HG02970 (cell line): ENCODE results near the gene TMEM171.

Experiments used
- ATAC-seq: cut with Tn5 transposase; IDR thresholded peaks from one replicate; pipeline ENCODE4 v1.9.1; 2021; ENCODE audit warnings: mild to moderate bottlenecking, moderate library complexity, moderate number of reproducible peaks; ENCODE audit not compliant: unreplicated experiment, low FRiP score

TMEM171 gene

DNA sequence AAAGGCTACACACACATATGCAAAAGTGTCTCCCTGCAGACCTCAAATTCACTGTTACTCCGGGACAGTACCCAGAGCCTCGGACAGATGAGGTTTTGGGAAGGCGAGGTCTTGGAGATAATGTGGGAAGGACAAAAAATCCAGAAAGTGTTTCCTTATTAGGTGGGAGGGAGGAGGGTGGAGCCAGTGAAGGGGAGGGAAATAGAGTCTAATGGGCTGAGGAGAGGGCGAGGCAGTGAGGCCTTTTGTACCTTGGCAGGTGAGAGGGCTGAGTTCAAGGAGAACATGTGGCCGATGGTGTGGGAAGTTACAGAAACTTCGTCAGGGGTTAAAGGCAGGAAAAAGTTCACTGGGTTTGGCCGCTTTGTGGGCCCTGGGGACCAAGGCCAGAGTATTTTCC, 30.5 kb downstream of the TMEM171 start:
- no peak for ATAC-seq

DNA sequence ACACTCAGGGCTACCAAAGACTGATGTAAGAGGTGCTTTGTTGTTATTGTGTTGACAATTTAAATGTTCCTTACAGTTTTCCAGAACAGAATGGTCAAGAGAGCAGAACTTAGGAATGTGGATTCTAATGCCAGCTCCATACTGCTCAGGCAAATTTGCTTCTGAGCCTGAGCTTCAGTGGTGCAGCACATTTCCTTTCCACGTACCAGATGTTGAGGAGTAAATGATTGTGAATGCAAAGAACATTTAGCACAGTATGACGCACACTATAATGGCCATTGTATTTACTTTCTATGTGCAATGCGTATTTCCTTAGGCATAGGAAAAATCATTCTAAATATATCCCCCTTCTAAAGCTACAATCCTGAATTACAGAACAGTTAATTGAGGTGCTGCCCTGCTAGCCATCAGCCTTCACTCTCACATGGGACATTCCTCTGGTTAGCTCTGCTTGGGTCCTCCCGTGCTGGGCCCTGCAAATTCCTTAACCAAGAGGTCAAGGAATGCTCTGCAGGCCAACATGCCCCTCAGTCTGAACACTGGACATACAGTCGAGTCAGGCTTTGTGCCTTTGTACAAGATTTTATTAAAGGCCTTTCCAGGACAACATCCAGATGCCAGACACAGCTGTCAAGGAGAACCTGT, 31.5 kb downstream of the TMEM171 start:
- no peak for ATAC-seq

DNA sequence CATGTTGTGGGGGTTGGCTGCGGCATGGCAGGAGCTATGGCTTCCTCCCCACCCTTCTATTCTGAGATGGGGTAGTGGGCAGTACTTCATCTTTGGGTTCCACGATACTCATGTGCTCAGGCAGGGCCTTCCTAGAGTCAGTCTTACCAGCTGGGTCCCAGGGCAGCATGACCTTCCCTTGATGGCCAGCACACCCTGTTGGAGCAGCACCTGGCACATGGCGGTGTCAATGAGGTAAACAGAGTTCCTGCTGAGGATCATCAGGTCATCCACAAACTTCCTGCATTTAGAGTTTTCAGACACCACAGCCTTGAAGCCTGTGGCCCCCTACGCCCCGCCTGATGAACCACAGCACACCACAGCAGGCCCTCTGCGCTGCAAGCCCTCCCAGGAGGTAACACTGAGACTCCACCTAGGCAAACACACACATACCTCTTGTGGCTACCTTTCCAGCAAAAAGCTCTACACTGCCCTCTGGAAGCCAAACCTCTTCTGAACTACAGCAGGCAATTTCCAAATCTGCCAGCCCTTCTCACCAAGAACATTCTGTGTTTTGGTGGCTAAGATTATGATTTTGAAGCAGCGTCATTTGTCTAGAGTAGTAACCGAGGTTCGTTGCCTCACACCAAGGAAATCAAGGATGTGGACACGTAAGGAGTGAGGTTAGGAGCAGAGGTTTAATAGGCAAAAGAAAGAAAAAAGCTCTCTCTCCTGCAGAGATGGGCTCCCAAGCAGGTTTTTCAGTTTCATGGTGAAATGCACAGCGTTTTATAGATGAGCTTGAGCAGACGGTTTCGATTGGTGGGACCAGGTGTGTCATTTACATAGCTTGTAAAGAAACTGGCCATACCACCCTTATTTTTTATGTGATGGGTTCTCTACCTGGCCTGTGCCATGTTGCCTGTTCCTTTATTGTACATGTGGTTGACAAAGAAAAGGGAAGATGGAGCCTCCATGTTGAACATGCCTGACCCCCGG, 32.3 kb downstream of the TMEM171 start:
- ATAC-seq = no peak

DNA sequence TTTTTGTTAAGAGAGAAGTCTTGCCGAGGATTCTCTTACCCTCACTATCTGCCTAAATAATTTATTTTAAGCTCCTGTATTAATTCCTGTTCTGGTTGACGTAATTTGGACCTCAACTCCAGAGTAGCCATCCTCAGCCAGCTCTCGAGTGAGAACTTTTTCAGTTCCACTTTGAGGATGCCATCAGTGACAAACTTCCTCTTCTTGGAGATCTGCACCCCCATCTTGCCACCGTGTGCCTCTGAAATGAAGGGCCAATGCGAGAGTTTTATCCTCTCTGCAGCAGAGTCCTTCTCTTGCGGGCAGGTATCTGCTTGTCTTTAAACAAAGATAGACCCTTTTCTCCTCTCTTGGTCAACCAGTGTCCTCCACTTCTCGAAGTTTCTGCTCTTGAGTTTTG, 33.1 kb downstream of the TMEM171 start:
- ATAC-seq = no peak

DNA sequence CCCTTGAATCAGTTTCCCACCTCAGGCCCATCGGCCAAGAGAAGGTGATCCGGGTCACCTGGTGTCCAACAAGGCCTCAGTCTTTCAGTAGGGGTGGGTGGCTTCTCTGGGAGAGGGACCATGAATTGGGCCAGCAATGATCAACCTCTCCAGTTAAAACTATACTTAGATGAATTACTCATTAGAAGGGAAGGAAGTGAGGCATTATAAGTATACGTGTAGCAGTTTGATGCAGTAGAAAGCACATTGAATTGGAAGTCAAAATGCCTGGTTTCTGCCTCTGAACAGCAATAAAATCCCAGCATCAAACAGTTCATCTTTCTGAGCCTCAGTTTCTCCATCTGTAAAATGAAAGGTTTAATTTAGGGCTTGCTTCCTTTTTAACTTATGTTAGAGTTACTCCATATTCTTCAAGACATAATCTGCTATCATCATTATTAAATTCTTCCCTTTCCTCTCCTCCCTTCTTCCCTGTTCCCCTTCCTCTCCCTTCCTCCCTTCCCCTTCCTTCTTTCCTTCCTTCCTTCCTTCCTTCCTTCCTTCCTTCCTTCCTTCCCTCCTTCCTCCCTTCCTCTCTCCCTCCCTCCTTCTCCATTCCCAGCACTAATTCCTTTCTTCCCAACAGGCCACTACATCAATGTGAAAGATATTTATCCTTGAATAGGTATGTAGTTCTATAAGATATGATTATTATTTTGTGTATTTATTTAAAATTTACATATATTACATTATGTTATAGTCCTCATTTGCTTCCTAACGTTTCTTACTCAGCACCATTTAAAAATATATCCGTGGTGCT, 34.0 kb downstream of the TMEM171 start:
- ATAC-seq = no peak

DNA sequence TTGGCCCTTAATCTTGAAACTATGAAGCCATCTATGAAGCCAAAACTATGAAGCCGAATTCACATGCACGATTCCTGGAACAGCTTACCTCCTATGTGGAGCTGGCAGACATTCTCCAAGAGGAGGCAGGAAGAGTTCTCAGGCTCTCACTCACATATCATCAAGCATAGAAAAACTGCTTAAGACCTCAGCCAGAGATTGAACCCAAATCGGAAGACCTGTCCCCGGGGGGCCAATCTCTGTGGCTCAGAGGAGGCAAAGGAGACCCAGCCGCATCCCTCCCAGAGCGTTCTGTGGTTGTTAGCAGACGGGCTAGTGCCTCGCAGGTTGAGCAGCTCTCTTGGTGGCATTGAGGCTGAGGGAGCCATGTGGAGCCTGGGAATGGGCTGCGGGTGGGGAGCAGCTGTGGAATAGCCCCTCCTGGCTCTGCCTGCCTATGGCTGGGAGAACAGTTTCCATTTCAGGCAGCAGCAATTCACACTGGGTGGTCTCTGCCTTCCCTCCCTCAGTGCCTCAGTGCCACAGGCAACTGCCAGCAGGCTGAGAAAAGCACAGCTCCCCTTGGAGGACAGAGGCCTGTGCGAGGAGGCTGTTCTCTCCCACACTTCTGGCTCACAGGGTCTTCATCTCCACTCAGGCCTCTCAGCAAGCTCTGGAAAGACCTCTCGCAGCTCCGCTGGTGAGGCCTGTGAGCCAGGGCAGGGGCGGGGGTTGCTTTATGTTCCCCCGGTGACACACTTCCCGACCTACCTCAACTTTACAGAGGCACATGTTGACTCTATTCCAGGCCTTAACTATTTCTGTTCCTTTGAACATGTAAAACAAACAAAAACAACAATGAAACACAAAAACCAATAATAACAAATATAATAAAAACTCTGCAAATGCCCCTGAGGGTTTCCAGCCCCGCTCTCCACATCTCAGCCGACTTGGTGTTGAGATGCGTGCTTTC, 35.2 kb downstream of the TMEM171 start:
- ATAC-seq = no peak

DNA sequence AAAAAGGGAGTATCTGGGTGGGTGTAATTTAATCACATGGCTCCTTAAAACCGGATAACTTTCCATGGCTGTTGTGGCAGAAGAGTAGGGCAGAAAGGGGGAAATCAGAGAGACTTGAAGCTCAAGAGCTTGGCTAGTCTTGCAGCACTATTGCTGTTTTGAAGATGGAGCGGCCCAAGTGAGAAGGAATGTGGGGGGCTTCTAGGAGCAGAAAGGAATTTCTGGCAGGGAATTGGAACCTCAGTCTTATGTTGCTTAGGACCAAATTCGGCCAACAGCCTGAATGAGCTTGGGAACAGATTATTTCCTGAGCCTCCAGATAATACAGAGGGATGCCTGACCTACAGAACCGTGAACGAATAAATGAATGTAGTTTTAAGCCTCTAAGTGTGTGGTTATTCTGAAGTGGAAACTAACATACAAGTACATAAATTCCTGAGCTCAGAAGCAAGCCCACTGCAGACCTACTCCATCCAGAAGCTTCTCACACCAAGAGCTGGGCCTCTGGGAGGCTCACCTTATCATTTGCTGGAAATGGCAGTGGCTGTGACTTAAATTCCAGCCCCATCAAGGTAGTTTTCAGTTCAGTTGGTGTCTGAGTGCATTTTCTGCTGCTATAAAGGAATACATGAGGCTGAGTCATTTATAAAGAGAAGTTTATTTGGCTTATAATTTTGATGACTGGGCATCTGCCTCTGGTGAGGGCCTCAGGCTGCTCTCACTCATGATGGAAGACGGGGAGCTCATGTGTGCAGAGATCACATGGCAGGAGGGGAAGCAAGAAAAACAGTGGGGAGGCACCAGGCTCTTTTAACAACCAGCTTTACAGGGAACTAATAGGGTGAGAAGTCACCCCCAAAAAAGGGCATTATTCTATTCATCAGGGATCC, 37.3 kb downstream of the TMEM171 start:
- ATAC-seq = no peak

DNA sequence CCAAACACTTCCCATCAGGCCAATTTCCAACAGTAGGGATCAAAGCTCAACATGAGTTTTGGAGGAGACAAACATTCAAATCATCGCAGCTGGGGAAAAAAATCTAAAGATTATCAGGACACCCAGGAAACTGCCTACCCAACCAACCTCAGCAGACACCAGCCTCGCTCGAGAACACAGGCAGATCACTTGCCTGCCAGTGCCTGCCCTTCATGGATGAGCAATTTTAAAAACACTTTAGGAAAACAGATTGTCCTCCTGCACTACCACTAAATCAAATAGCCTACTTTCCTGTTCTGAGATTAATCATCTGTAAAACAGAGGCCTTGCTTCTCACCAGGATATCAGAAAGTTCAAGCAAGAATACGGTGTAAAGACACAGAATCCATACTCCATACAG, 37.9 kb downstream of the TMEM171 start:
- ATAC-seq = no peak

DNA sequence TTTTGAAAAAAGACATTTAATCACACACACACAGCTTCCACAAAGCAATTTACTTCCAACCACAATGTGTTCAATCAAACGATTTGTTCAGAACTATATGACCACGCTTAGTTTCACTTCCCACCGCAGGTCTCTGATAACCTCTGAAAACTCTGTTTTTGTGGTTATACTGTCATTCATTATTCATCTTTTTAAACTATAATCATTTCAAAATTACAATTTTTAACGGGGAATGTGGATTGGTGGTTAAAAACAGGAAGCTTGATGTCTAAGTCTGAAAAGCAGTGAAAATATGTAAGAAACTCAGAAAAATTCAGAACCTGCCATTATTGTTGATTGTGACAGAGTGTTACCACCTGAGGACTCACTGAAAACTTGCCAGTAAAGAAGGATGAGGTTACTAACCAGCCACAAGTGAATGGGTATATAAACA, 39.9 kb downstream of the TMEM171 start:
- ATAC-seq = peak; percentile 65

DNA sequence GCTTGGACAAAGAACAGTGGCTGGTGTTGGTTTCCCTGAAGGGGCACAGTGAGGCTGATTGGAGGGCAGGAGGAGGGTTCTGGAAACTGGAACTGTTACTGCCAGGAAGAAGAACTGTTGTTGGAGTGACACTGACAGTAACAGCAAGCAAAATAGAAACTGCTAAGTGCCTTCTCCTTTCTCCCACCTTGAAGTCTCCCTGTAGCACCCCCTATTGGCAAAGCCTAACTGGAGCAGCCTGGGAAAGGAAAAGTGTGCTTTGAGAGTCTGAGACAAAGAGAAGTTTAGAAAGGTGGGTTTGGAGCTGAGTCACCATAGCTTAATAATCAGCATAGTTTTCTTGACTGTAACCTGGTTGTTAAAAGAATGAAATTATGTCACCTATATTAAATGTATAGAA, 50.1 kb downstream of the TMEM171 start:
- ATAC-seq = no peak

DNA sequence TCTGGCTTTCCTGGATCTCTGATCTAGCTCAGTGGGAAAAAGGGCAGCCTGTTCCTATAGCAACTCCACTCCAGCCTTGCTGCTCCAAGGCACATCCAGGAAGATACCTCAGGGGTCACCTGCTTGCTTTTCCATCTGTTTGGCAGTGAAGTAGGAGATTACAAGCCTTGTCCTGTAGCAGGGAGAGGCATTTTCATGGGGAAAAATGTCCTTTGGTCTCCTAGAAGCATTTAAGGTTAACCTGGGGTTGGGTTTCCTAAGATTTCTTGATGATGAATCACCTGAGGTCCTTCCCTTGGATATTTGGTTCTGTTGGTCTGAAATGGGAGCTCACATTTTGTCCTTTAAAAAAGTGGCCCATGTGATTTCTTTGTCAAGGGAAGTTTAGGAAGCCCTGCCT, 51.1 kb downstream of the TMEM171 start:
- ATAC-seq = no peak

DNA sequence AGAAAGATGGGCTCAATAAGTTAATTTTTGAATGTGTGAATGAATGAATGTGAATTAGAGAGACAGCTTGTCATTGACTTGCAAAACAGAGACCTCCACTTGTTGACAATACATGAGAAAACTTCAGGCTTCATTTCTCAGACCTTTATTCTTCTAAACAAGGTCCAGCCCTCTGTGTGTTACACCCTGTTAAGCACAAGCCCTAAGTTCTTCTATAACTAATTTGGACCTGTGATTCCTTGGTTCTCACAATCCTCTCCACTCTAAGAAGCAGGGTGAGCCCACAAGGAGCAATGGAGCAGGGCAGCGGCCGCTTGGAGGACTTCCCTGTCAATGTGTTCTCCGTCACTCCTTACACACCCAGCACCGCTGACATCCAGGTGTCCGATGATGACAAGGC, 52.6 kb downstream of the TMEM171 start, which contains the start of gene TMEM174:
TSS of gene TMEM174 (plus strand) at position 243 of the 400 bp plus-strand sequence. CDS start at position 294, 51 bp downstream.
- no peak for ATAC-seq

DNA sequence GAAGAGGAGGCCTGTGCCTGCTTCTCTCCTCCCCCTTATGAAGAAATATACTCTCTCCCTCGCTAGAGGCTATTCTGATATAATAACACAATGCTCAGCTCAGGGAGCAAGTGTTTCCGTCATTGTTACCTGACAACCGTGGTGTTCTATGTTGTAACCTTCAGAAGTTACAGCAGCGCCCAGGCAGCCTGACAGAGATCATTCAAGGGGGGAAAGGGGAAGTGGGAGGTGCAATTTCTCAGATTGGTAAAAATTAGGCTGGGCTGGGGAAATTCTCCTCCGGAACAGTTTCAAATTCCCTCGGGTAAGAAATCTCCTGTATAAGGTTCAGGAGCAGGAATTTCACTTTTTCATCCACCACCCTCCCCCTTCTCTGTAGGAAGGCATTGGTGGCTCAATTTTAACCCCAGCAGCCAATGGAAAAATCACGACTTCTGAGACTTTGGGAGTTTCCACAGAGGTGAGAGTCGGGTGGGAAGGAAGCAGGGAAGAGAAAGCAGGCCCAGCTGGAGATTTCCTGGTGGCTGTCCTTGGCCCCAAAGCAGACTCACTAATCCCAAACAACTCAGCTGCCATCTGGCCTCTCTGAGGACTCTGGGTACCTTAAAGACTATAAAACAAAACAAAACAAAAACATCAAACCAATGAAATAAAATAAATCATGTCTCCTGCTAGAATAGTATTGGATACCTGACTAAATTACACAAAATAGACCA, 53.9 kb downstream of the TMEM171 start:
- ATAC-seq = no peak

DNA sequence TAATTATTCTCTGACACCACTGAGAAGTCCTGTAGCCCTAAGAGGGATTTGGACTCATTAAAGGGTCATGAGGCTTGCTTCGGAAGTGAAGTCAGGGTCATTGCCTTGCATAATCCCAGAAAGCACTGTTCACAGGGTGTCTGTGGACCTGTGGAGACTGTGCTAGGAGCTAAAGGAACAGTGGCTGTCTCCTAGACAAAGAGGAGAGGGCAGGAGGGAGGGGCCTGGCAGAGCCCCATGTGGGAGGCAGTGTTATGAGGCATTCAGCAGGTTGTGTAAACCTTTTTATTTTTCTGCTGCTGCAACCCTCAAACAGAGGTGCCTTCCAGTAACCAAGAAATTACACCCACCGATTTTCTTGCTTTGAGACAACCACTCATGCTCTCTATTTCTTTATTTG, 55.9 kb downstream of the TMEM171 start:
- no peak for ATAC-seq

DNA sequence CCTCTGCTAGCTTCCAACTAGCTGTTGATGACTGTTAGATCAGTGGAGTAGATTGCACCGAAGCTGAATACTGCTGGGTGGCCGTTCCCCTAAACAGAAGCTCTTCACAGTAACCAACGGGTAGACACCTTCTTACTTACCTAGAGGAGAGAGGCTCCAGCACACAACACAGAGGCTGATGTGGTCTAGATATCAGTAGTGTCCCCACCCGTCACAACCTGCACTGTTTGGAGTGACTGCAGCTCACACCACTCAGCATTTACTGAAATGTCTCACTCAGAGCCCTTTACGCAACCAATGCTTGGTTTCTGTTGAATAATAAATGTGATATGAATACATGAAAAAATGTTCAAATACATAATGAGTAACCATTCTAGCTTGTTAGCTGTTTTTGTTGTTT, 57.9 kb downstream of the TMEM171 start:
- ATAC-seq = no peak

DNA sequence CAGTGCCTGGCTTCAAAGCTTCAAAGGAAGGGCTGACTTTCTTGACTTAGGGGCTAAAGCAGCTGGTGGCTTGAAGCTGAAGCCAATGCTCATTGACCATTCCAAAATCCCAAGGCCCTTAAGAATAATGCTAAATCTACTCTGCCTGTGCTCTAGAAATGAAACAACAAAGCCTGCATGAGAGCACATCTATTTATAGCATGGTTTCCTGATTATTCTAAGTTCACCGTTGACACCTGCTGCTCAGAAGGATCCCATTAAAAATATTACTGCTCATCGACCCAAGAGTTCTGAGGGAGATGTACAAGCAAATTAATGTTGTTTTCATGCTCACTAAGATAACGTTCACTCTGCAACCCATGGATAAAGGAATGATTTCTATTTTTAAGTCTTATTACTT, 59.4 kb downstream of the TMEM171 start:
- no peak for ATAC-seq

DNA sequence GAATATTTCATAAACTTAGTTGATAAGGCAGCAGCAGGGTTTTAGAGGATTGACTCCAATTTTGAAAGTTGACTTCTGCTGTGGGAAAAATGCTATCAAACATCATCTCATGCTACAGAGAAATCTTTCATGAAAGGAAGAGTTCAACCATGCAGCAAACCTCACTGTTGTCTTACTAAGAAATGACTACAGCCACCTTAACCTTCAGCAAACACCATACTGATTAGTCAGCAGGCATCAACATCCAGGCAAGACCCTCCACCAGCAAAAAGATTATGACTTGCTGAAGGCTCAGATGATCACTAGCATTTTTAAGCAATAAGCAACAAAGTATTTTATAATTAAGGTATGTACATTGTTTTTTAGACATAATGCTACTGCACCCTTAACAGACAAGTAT, 60.2 kb downstream of the TMEM171 start:
- ATAC-seq = no peak
